Endothelial cell of umbilical vein (primary cell): ENCODE measurements around the gene TCERG1L. TPM values are rescaled to one million over a fixed set of nuclear protein-coding genes. Genes with fewer than 3 reads are reported as not detected.

Experiments
- BruUV-seq: library from RNA; stranded (reverse); fragments of 400-500 nt; replicated peaks from 2 replicates; lab custom pipeline; 2021; lab: Mats Ljungman, UMichigan
- CTCF ChIA-PET: fragments of 300-600, 350-600 bp; sonication (Branson Sonifier 250); formaldehyde crosslinking; loops from one replicate; lab custom pipeline; 2021; ENCODE audit warnings: antibody characterized with exemption, inconsistent platforms; lab: Charles Lee
- POLR2A ChIA-PET: fragments of 300-600, 350-600 bp; sonication (Branson Sonifier 250); formaldehyde crosslinking; loops from one replicate; lab custom pipeline; 2021; ENCODE audit warnings: antibody characterized with exemption, inconsistent platforms; lab: Charles Lee
- DNase-seq: peaks from one replicate; pipeline ENCODE4 v3.0.0-alpha.2; 2011; ENCODE audit warnings: low read depth, low spot score
- FAIRE-seq: peaks from 2 replicates; lab custom pipeline; 2011; peaks lifted over from hg19 to GRCh38; lab: Jason Lieb, UNC
- H2AFZ ChIP-seq: 2 replicates; pipeline ENCODE4 v1.6.0; 2012; ENCODE audit warnings: low read depth, low read length, control low read depth, inconsistent platforms
- H3K27ac ChIP-seq: 2 replicates; pipeline ENCODE4 v1.5.1; 2011; ENCODE audit warnings: low read depth, mild to moderate bottlenecking, control low read depth, low read length, moderate library complexity; ENCODE audit not compliant: insufficient read depth
- H3K27me3 ChIP-seq, 2 experiments: 2 replicates each; pipeline versions ENCODE4 v1.6.0 to v1.6.1; 2011; ENCODE audit warnings: low read length in 2 of 2, mixed read lengths in 1 of 2; ENCODE audit not compliant: control insufficient read depth in 2 of 2, insufficient read depth in 2 of 2
- H3K36me3 ChIP-seq, 2 experiments: 2 replicates in 1 of 2; 3 replicates in 1 of 2; pipeline ENCODE4 v1.5.1; 2011; ENCODE audit warnings: low read length in 2 of 2, mild to moderate bottlenecking in 1 of 2, moderate library complexity in 1 of 2; ENCODE audit not compliant: control insufficient read depth in 2 of 2, insufficient read depth in 2 of 2; ENCODE audit errors: extremely low read depth in 1 of 2
- H3K4me1 ChIP-seq: 3 replicates; pipeline ENCODE4 v1.5.1; 2011; ENCODE audit warnings: mild to moderate bottlenecking, low read length; ENCODE audit not compliant: control insufficient read depth, insufficient read depth; ENCODE audit errors: extremely low read depth
- H3K4me2 ChIP-seq: 2 replicates; pipeline ENCODE4 v1.6.1; 2011; ENCODE audit warnings: low read length, control low read depth, mixed read lengths; ENCODE audit not compliant: insufficient read depth
- H3K4me3 ChIP-seq, 3 experiments: fragments of 200-600 bp in 1 of 3; sonication (generic), shearing (Covaris generic) in 1 of 3; replicated peaks in 1 of 3; 2 replicates each; pipeline ENCODE4 v1.5.1; 2011 to 2016; ENCODE audit warnings: control low read depth in 3 of 3, low read length in 3 of 3, mild to moderate bottlenecking in 2 of 3, inconsistent platforms in 1 of 3, low read depth in 1 of 3, moderate library complexity in 1 of 3; ENCODE audit not compliant: insufficient read depth in 1 of 3
- H3K79me2 ChIP-seq: 2 replicates; pipeline ENCODE4 v1.6.0; 2012; ENCODE audit warnings: low read length, inconsistent platforms; ENCODE audit not compliant: control insufficient read depth, insufficient read depth
- H3K9ac ChIP-seq: replicated peaks from 2 replicates; pipeline ENCODE3; 2011; ENCODE audit warnings: low read length, control low read depth; ENCODE audit not compliant: insufficient read depth; ENCODE audit errors: extremely low read depth
- H3K9me1 ChIP-seq: replicated peaks from 3 replicates; pipeline ENCODE4 v1.6.0; 2011; ENCODE audit warnings: mild to moderate bottlenecking, low read length; ENCODE audit not compliant: control insufficient read depth, insufficient read depth; ENCODE audit errors: extremely low read depth
- H3K9me3 ChIP-seq: replicated peaks from 2 replicates; pipeline ENCODE4 v1.5.1; 2012; ENCODE audit warnings: low read length, inconsistent platforms; ENCODE audit not compliant: control insufficient read depth, insufficient read depth
- H4K20me1 ChIP-seq: replicated peaks from 2 replicates; pipeline ENCODE3; 2011; ENCODE audit warnings: mild to moderate bottlenecking, low read length; ENCODE audit not compliant: control insufficient read depth, insufficient read depth; ENCODE audit errors: extremely low read depth
- EZH2 ChIP-seq: IDR thresholded peaks from 2 replicates; pipeline ENCODE4 v1.6.1; 2012; ENCODE audit warnings: borderline replicate concordance, low read depth, mild to moderate bottlenecking, moderate library complexity, low read length, inconsistent platforms; ENCODE audit not compliant: severe bottlenecking
- FOS ChIP-seq: IDR thresholded peaks from 2 replicates; pipeline ENCODE4 v1.6.1; 2011; ENCODE audit warnings: mild to moderate bottlenecking, low read length, moderate library complexity, borderline replicate concordance; ENCODE audit not compliant: insufficient read depth
- GATA2 ChIP-seq: IDR thresholded peaks from 2 replicates; pipeline ENCODE4 v1.7.0; 2011; ENCODE audit warnings: low read depth, mild to moderate bottlenecking, moderate library complexity, mixed read lengths, low read length; ENCODE audit not compliant: insufficient read length, insufficient read depth
- JUN ChIP-seq: IDR thresholded peaks from 2 replicates; pipeline ENCODE4 v1.6.1; 2011; ENCODE audit warnings: borderline replicate concordance, low read depth; ENCODE audit not compliant: insufficient read length, insufficient read depth
- MYC ChIP-seq: IDR thresholded peaks from one replicate; pipeline ENCODE4 v1.6.1; 2011; ENCODE audit warnings: mild to moderate bottlenecking, low read depth, low read length
- POLR2A ChIP-seq: IDR thresholded peaks from 2 replicates; pipeline ENCODE4 v1.6.1; 2012; ENCODE audit warnings: low read depth, mild to moderate bottlenecking, control low read depth, low read length
- POLR2AphosphoS5 ChIP-seq: IDR thresholded peaks from 2 replicates; pipeline ENCODE4 v1.6.1; 2012; ENCODE audit warnings: low read depth, mild to moderate bottlenecking, control low read depth, low read length, moderate library complexity; ENCODE audit not compliant: insufficient read depth
- dilution Hi-C: fragments of 300-500 bp; cut with MboI; formaldehyde crosslinking; loops from one replicate; pipeline ENCODE4 v1.15.0; 2019; ENCODE audit warnings: low sequenced_read_pairs; ENCODE audit not compliant: extremely low pct_ligation_motif_present
- intact Hi-C: fragments of 100-400 bp; cut with micrococcal nuclease; formaldehyde crosslinking; loops from one replicate; pipeline ENCODE4 v1.10.0; 2022
- polyA plus RNA-seq, 4 experiments: library from polyadenylated mRNA; depleted of rRNA in 3 of 4; stranded (reverse) in 3 of 4; unstranded in 1 of 4; fragments of >200 nt; gene quantifications; 2 replicates each; pipeline versions ENCODE4 v1.2.1 to v1.2.3, GENCODE V29; 2011 to 2012; ENCODE audit warnings: missing spikeins in 1 of 4
- total RNA-seq: library from RNA; stranded (reverse); gene quantifications from 2 replicates; pipeline ENCODE4 v1.2.3, GENCODE V29; 2021
- TF ChIP-seq, protein P1 (sequence below), 2 donors: IDR thresholded peaks; 1 replicate in 1 of 2; 2 replicates in 1 of 2; pipeline ENCODE4 v1.5.1; 2011; ENCODE audit warnings: low read length in 2 of 2, mild to moderate bottlenecking in 2 of 2, moderate library complexity in 2 of 2, control low read depth in 1 of 2, inconsistent platforms in 1 of 2, low read depth in 1 of 2; ENCODE audit not compliant: insufficient read depth in 1 of 2; ENCODE audit errors: extremely low read depth in 1 of 2
- TF ChIP-seq, protein P2 (sequence below): IDR thresholded peaks from 2 replicates; pipeline ENCODE4 v1.6.1; 2011; ENCODE audit not compliant: insufficient read depth, insufficient read length

Gene TCERG1L
- total and polyA plus RNA-seq, 2 donors (not counting 3 experiments of a cell fraction or from before 2014, with no cell fraction given), result not detected

DNA sequence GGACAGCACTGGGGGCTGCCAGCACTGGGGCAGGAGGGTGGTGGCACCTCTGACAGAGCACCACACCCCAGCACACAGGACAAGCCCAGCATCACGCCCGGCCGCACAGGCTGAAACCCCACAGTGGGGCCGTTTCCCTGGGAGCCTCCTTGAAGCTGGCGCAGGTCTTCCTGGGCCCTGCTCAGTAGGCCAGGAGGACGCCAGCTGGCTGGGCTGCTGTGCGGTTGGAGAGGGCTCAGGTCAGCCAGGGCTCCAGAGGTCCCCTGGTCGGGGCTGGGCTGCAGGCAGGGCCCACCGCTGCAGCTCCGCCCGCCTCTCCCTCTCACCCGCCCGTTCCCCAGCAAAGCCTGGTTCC lies 137.3 kb downstream of the TCERG1L start:
- Histone ChIP-seq H3K79me2 (no peaks in the 10 kb centered on the region), H3K4me2 (no peak overlapping the region), H3K4me1 (no peaks in the 10 kb centered on the region), H3K4me3 (no peak overlapping the region), H3K36me3 (no peaks in the 10 kb centered on the region), H4K20me1 (no peaks in the 10 kb centered on the region), H2AFZ (no peak overlapping the region), H3K27ac (no peak overlapping the region), H3K27me3 (no peaks in the 10 kb centered on the region), H3K9me1 (no peaks in the 10 kb centered on the region), H3K9me3 (peaks cover 17% of the 10 kb centered on the region), H3K9ac (no peak overlapping the region)
- FAIRE-seq (no peak), DNase-seq (no peak)
- ChIA-PET POLR2A (no interaction called here), CTCF (no interaction called here)
- TF ChIP-seq EZH2 (no peak), JUN (no peak), GATA2 (no peak), FOS (no peak), POLR2AphosphoS5 (no peak), POLR2A (no peak), MYC (no peak)
- TF ChIP-seq, protein P1, sequence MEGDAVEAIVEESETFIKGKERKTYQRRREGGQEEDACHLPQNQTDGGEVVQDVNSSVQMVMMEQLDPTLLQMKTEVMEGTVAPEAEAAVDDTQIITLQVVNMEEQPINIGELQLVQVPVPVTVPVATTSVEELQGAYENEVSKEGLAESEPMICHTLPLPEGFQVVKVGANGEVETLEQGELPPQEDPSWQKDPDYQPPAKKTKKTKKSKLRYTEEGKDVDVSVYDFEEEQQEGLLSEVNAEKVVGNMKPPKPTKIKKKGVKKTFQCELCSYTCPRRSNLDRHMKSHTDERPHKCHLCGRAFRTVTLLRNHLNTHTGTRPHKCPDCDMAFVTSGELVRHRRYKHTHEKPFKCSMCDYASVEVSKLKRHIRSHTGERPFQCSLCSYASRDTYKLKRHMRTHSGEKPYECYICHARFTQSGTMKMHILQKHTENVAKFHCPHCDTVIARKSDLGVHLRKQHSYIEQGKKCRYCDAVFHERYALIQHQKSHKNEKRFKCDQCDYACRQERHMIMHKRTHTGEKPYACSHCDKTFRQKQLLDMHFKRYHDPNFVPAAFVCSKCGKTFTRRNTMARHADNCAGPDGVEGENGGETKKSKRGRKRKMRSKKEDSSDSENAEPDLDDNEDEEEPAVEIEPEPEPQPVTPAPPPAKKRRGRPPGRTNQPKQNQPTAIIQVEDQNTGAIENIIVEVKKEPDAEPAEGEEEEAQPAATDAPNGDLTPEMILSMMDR (IDR thresholded peaks at IDR 0.05; ENCODE audit: extremely low read depth in 1 of 2, insufficient read depth in 1 of 2, low read depth in 1 of 2, low read length in 2 of 2), result no peak
- TF ChIP-seq, protein P2, sequence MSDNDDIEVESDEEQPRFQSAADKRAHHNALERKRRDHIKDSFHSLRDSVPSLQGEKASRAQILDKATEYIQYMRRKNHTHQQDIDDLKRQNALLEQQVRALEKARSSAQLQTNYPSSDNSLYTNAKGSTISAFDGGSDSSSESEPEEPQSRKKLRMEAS, result no peak
- intact Hi-C loops (no loop called here), dilution Hi-C loops (no loop called here)
- BruUV-seq, result no TSS peak
